ENCODE measurements around the gene EWSR1. TPM values are rescaled to one million over a fixed set of nuclear protein-coding genes. Genes with fewer than 3 reads are reported as not detected.

Gene EWSR1
- total RNA-seq, 1 experiment from 2014 or later: 462 TPM

DNA sequence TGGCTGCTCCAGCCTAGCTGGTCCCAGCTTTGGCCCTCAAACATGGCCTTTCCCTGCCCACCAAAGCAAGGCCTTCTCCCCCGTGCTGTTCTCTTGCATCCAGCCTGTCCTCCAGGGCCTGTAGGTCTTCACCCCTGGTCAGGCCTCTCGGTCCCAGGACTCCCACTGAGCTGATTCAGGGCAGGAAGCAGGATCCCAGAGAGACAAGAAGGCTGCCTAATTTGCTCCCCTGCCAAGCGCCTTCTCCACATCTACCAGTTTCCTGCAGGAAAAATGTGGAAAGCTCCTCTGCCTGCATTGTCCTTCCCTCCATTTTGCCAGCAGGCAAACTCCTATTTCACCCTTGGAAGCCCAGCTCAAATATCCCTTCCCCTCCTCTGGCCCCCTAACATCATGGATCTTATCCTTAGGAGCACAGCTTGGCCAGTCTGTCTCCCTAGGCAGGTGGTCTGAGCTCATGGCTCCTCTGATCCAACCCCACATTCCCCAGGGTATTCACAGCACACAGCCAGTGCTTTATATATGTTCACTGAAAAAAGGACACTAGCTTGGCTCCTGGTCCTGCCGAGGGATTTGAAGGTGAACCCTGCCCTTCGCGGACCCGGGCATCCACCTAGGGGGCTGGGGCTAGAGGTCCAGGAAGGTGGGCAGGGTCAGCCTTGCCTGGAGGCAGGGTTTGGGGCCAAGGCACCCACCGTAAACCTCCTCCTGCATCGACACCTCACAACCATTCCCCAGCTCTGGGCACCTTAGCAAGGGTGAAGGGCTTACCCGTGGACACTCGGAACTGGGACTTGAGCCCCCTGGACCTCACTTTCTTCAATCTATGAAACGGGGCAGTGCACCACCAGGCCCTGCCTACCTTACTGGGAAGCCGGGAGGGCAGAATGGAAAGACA lies 1.3 kb upstream of the EWSR1 start:
- H3K9me3 Mint-ChIP-seq: peaks cover 0 to 4% of the 10 kb centered on the region in 2 experiments; a peak in 2 of 5 replicates
- Histone ChIP-seq H3K56ac (ENCODE audit: insufficient read length, low read depth, low read length) (no peak overlapping the region), H3K14ac (ENCODE audit: insufficient read depth, low read length) (peak overlapping the region; percentile 100), H3K23ac (ENCODE audit: insufficient read length, low read depth, low read length) (no peak overlapping the region), H3K79me1 (ENCODE audit: insufficient read depth, low read depth, low read length, poor library complexity, severe bottlenecking) (no peaks in the 10 kb centered on the region), H4K91ac (ENCODE audit: insufficient read length, low read depth, low read length) (peak overlapping the region; percentile 72), H3K9me3 (ENCODE audit: control insufficient read depth, low read depth, low read length) (no peaks in the 10 kb centered on the region), H2BK12ac (ENCODE audit: insufficient read length, low read depth, low read length) (no peak overlapping the region), H3K4me1 (ENCODE audit: insufficient read depth, low read length) (peaks cover 8% of the 10 kb centered on the region), H3K27me3 (ENCODE audit: insufficient read depth, low read length) (no peaks in the 10 kb centered on the region), H3T11ph (ENCODE audit: low read length) (no peak overlapping the region), H3K9ac (ENCODE audit: extremely low read depth, insufficient read length, low read length) (peak overlapping the region; percentile 99), H3K4ac (ENCODE audit: low read depth, low read length) (no peak overlapping the region), H2BK5ac (ENCODE audit: insufficient read length, low read length) (no peak overlapping the region), H2BK120ac (ENCODE audit: low read depth, low read length, poor library complexity, severe bottlenecking) (no peak overlapping the region), H4K8ac (replicated peaks; ENCODE audit: insufficient read length, low read depth, low read length) (no peak overlapping the region), H2BK20ac (ENCODE audit: low read depth, low read length, poor library complexity, severe bottlenecking) (no peak overlapping the region), H4K5ac (ENCODE audit: insufficient read length, low read depth, low read length) (peak overlapping the region; percentile 31), H3K27ac (ENCODE audit: insufficient read length, low read depth, low read length) (no peak overlapping the region), H2BK15ac (ENCODE audit: low read depth, low read length) (no peak overlapping the region), H3K18ac (ENCODE audit: insufficient read length, low read depth, low read length) (peak overlapping the region; percentile 100), H2AFZ (ENCODE audit: low read length) (no peak overlapping the region), H3K79me2 (ENCODE audit: insufficient read depth, low read length) (peaks cover 37% of the 10 kb centered on the region), H3K4me2 (ENCODE audit: insufficient read depth, insufficient read length, low read length) (peak overlapping the region; percentile 92), H2AK5ac (ENCODE audit: insufficient read length, low read length) (no peak overlapping the region), H3K23me2 (ENCODE audit: insufficient read length, low read depth, low read length, poor library complexity, severe bottlenecking) (peaks cover 23% of the 10 kb centered on the region), H4K20me1 (ENCODE audit: control insufficient read depth, insufficient read depth, insufficient read length) (no peaks in the 10 kb centered on the region)
- H3K4me1 Mint-ChIP-seq: peaks cover 31 to 38% of the 10 kb centered on the region in 2 experiments
- no peak for DNase-seq
- H3K36me3 Mint-ChIP-seq (ENCODE audit: insufficient read depth in 1 of 3, low read depth in 3 of 3): peaks cover 38 to 61% (median 52%) of the 10 kb centered on the region in 3 experiments; a peak in 6 of 7 replicates
- H3K4me3 Mint-ChIP-seq: peak overlapping the region; percentile 92 to 93
- WGBS (ENCODE audit: extremely low coverage, insufficient read length, low lambda C conversion rate): no CpG with 5 or more reads among the region's 13 CpGs
- no peaks in the 10 kb centered on the region for H3K27me3 Mint-ChIP-seq (ENCODE audit: low read depth)
- H3K27ac Mint-ChIP-seq: peak overlapping the region; percentile 96 to 100 (median 98)
- TF ChIP-seq, protein P1, sequence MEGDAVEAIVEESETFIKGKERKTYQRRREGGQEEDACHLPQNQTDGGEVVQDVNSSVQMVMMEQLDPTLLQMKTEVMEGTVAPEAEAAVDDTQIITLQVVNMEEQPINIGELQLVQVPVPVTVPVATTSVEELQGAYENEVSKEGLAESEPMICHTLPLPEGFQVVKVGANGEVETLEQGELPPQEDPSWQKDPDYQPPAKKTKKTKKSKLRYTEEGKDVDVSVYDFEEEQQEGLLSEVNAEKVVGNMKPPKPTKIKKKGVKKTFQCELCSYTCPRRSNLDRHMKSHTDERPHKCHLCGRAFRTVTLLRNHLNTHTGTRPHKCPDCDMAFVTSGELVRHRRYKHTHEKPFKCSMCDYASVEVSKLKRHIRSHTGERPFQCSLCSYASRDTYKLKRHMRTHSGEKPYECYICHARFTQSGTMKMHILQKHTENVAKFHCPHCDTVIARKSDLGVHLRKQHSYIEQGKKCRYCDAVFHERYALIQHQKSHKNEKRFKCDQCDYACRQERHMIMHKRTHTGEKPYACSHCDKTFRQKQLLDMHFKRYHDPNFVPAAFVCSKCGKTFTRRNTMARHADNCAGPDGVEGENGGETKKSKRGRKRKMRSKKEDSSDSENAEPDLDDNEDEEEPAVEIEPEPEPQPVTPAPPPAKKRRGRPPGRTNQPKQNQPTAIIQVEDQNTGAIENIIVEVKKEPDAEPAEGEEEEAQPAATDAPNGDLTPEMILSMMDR (conservative IDR thresholded peaks at IDR 0.05): no peak
